HG03108 (cell line): Measurements from ENCODE around the gene PCK2.

Source experiments
- ATAC-seq: cut with Tn5 transposase; IDR thresholded peaks from one replicate; pipeline ENCODE4 v1.9.1; 2021; ENCODE audit warnings: moderate library complexity; ENCODE audit not compliant: unreplicated experiment

PCK2 gene

DNA sequence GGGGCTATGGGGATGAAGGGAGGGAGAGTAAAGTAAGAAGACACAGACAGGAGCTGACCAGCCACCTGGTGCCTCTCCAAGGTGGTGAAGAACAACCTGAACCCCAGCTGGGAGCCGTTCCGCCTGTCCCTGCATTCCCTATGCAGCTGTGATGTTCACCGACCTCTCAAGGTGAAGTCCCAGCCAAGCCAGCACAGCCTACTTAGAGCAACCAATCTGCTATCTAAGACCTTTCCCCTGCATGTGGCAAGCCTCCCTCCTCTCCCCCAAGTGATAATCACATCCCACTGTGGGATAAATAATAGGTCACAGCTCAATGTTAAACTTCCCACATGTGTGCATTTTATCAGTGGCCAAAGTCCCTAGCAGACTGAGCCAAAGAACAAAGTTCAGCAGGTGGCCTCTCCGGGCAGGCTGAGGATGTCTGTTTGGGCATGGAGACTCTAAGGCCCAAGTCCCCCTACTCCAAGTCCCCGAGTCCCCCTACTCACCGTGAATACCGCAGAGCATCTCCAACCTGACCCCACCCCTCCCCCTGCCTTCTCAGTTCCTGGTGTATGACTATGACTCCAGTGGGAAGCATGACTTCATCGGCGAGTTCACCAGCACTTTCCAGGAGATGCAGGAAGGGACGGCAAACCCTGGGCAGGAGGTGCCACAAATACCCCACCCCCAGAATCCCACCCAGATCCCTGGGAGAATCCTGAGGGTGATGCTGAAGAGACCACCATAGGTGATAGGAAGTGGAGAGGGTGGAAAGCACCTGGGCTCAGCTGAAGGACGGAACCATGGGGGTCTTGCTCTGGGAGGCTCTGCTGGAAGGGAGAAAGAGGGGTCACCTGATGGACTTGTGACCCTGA is 19.3 kb upstream of the PCK2 start:
- no peak for ATAC-seq

DNA sequence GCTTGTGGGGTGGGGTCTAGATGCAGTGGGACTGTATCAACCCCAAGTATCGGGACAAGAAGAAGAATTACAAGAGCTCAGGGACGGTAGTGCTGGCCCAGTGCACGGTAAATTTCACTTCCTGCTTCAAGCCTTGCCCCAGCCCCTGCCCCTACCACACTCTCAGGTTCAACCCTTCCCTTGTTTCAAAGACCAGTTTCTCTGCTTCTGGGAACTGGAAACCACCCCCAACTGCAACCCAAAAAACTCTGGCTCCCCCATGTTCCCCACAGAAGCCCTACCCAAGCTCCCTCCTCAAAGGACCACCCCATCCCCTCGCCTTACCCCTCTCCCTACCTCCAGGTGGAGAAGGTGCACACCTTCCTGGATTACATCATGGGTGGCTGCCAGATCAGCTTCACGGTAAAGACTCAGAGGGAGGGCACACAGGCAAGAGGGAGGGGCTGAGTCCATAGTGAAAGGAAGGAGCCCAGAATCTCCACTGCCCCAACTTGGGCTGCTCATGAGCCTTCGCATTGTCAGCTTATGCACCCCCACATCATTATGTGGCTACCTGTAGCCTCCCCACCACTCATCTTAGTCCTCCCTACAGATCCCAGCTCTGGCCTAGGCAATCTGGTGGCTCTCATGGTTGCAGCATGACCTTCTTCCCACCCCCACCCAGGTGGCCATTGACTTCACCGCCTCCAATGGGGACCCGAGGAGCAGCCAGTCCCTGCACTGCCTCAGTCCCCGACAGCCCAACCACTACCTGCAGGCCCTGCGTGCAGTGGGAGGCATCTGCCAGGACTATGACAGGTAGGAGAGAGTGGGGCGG is 18.4 kb upstream of the PCK2 start:
- ATAC-seq: no peak

DNA sequence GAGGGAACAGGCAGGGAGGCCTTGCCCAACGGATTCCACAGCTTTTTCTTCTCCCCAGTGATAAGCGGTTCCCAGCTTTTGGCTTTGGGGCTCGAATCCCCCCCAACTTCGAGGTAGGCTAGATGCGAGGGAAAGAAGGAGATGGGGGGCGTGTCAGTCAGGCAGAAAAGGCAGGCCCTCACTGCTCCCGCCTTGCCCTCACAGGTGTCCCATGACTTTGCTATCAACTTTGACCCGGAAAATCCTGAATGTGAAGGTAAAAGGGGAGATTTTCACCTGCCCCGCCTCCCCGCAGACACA is 17.9 kb upstream of the PCK2 start:
- ATAC-seq: no peak

DNA sequence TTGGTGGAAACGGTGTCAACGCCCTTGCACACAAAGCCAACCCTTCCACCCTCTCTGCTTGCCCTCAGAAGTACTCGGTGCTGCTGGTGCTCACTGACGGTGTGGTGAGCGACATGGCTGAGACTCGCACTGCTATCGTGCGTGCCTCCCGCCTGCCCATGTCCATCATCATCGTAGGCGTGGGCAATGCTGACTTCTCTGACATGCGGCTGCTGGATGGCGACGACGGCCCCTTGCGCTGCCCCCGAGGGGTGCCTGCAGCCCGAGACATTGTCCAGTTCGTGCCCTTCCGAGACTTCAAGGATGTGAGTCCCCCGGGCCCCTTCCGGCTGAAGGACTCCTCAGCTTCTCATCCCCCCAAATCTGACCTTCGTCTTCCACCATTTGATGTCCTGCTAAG is 17.0 kb upstream of the PCK2 start:
- ATAC-seq: no peak

DNA sequence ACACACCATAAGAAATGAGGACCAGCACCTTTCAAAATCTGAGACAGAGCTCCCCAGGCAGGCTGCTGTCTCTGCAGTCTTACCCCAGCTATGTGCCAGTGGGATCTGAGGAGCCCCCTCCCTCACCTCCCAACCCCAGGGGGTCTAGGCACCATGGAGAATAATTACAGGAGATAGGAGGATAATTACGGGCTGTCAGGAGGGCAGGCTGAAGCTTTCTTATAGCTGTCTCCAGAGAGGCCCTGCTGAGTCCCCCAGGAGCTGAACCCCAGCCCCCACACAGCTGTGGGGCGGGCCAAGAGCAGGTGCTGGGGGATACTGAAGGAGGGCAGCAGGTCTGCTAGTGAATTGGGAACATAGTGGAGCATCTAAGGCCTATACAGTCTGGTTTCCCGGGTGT is 16.0 kb upstream of the PCK2 start:
- ATAC-seq: no peak

DNA sequence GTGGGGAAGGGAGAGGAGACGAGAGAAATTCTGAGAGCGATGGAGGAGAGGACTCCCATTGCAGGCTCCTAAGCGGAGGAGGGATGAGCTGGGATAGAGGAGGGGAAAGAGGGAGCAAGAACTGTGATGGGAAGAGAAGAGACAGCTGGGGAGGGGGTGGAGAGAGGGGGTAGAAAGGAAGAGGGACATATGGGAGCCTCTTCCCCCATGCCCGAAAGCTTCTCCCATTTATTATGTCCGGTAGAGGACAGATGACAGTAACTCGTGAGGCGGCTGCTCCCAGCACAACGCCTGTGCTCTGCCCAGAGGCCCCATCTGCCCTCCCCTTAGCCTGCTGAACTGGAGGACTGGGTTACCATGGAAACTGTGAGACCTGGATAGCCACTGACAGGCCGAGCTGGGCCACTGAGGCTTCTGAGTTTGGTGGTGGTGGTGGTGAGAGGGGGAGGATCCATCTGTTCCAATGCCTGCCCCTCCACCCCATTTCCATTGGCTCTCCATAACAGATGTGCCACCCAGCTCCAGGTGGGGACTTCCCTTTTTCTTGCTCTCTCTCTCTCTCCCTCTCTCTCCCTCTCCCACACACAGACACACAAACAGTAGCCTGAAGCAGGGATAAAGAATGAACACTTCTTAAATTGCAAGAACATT is 14.5 kb upstream of the PCK2 start:
- no peak for ATAC-seq

DNA sequence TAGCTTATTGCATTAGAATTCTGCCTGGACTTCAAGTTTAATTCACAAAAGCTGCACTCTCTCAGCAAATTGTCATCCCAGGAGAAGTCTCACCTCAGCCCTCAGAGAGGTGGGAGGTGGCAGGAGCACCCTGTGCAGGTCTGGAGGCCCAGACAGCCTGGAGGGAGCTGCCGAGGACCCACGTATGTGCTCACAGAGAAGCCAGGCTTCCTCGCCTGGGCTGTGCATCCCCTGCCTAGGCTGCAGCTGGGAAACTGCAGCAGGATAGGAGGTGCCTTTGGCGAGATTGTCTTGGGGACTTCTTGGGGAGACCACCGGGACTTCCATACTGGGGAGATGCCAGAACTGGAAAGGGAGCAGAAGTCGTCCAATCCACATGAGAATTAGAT is 14.0 kb upstream of the PCK2 start:
- ATAC-seq: no peak

DNA sequence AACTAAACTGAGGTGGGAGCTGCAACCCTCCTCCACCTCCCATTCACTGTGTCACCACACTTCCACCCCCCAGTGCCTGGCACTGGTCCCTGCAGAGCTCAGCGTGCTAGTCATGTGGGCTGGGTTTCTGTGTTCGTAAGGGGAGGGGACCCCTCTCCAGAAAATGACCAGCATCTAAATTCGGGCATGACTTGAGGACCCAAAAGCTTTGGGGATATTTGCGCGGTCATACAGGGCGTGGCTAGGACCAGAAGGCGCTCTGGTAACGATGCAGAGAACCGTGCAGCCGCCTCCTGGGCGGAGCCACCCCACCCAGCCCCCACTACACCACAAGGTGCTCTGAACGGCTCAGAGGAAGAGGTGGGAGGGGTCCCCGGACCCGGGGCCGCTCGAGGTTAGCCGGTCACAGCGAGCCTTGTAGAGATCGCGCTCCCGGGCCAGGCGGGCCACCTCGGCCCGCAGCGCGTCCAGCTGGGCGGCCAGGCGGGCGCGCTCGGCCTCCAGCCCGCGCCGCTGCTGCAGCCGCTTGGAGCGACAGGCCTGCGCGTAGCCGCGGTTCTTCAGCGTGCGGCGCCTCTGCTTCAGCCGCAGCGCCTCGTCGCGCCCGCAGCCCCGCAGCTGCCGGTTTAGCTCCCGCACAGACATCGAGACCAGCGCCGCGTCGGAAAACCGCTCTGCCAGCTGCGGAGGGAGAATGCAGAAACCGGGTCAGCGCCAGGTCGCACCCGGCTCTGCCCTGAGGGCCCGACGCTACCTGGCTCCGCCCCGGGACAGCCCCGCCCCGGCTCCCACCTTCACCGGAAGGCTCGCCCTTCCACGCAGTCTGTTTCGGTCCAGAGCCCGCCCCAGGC is 13.0 kb upstream of the PCK2 start:
- peak; percentile 82 for ATAC-seq

DNA sequence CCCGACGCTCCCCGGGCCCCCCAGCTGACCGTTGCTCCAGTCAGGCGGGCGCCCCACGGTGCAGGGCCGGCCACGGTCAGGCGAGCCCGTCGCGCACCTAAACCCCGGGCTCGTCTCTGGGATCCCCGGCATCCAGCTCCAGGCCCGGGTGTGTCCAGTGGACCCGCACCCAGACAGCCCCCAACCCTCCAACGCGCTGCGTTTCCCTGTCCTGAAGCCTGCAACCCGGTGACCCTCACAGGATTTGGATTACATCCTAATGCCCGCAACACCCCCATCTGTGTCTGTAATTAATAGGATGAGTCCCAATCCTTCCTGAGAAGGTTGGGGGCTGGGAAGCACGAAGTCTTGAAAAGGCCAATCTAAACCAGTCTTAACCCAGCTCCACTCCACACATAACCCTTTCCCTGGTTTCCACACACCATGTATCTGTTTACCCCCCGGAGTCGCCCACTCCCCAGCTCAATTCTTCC is 12.3 kb upstream of the PCK2 start:
- ATAC-seq: no peak

DNA sequence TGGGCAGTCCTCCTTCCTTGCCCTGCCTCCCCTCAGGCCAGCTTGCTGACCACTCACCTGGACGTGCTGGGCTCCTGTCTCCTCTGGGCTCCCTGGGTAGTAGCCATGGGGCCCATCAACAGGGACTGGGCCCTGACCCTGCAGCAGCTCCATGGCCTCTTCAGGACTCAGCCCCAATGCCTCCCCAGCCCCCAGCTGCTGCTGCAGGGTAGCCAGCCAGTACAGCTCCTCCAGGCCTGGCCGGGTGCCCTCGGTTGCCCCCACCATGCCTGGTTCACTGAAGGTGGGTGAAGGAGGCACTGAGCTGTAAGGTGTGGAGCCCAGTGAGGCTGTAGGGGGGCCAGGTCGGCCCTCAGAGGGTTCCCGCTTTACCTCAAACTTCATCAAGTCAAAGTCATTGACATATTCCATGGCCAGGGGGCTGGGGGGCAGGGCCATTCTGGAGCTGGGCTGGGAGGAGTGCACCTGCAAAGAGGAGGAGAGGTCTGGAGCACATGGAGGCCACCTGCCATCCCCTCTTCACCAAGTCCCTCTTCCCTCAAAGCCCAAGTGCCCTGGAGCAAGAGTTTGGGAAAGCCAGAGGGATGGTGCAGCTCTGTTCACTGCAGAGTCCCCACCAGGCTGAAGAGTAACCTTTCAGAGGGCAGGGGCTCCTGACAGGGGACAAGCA is 11.6 kb upstream of the PCK2 start:
- no peak for ATAC-seq

DNA sequence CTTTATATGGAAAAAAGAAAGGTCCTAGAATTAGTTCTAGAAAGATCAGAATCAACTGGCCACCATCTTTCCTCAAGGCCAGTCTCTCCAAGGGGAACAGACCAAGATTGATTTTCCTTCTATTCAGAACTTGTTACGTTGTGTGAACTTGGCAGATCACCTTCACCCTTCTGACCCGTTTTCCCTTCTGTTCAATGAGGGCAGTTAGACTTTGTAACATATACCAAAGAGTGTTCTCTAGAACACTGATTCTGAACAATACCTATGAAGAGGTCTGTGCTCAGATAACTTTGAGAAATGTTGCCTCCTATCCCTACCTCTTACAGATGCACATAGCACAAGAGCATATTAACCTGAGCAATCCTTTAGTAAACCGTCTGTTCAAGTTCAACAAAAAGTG is 10.6 kb upstream of the PCK2 start:
- ATAC-seq: no peak

DNA sequence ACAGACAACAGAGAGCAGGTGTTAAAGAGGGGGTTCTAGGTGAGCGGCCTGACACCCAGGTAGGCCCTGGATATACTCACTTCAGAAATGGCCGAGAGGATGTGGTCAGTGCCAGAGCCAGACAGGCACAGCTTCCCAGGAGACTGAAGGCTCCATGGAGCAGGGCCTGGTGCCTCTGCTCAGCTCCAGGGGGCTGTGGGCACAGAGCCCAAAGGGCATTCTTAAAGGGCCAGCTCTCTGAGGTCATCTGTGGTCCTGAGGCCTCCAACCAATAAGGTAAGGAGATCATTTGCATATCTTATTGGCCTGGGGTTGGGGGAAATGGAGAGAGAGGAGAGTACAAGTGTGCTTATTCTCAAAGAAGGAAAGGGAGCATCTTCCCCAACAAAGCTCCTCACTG is 9.7 kb upstream of the PCK2 start:
- ATAC-seq: no peak

DNA sequence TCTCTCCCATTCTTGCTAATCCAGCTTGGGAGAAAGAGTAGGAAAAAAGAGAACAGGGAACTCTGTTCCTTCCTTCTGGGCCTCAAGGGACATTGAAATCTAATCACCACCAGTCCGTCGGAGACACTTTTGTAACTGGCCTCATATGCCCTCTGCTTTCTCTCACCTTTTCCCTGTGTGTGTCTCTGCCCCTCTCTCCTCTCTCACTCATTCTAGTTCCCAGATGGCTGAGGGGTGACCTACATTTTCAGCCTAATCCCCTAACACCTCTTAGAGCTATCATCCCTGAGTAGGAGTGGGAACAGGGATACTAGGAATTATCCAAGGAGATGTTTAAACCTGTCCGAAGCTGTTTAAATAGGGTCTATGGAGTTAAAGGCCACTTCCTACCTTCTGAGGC is 8.9 kb upstream of the PCK2 start:
- no peak for ATAC-seq

DNA sequence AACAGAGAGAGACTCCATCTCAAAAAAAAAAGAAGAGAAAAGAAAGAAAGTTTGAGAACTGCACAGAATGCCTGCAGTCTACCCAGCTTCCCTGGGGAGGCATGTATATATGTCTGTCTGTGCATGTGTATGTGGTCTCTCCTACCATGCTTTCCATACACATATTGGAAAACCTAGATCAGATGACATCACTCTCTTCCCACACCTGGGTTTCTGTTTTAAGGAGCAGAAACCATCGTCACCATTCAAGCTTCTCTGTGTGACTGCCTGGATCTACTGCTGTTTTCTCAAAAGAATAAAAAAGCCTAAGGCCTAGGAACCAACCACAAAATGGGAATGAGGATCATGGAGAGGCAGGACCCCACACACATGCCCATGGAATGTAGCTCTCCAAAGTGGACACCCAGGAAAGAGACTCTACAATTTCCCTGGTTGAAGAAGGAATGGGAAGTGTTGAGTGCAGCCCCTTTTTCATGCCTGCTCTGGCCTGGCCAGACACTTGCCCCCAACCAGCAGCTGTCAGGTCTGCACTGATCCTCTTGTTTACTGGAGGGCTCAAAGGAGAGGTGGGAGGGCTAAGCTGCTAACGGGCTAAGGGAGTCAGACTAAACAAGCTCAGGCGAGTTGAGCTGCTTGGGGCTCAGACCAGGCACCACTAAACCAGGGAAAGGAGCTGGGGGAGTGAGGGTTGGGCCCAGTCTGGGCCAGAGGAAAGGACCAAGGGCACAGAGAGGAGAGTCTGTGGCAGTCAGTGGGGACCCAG is 7.7 kb upstream of the PCK2 start:
- ATAC-seq: no peak

DNA sequence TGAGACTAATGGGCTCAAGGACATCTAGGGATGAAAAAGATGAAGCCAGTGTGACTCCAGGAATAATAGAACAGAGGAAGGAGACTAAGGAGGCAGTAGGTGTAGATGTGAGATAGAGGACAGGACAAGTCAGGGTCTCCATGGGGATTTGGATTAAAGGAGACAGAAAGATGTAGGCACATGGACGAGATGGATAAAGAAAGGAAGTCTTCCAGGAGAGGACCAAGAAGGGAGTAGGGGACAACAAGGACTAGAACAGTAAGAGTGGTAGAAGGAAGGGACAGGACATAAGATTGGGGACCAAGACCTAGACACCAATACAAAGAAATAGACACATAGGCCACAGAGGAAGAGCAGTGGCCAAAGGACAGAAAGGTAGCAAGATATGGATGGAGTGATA is 7.1 kb upstream of the PCK2 start:
- ATAC-seq: no peak

DNA sequence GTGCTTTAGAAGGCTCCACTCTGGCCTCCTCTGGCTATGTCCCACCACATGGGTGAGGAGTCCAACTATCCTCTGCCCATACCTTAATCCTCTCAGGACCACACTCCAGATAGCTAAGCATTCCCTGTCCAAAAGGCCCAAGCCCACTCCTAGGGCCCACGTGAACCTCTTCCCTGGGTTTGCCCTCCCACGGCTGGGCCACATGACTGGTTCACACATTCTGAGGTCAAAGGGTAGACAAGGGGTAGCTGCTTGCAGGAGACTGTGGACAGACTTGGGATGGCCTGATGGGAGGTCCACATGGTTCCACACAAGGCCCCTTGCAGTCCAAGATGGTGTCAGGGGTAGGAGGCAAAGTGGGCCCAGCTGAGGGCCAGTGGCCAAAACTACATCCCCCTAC is 6.0 kb upstream of the PCK2 start:
- ATAC-seq: no peak

DNA sequence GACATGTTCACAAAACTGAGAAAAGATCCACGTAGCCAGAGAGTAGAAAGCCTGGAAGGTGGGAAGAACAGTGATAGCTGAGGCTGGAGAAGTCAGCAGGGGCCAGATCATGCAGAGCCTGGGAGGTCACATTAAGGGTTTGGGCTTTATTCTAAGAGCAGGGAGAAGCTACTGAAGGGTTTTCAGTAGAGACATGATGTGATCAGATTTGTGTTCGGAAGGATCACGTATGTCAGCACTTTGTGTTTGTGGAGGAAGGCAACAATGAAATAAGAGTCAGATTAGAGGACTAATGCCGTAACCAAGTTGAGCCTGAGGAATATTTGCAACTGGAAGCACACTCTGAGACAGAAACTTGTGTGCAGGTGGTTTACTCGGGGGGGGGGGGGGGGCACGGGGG is 4.2 kb upstream of the PCK2 start:
- ATAC-seq: no peak

DNA sequence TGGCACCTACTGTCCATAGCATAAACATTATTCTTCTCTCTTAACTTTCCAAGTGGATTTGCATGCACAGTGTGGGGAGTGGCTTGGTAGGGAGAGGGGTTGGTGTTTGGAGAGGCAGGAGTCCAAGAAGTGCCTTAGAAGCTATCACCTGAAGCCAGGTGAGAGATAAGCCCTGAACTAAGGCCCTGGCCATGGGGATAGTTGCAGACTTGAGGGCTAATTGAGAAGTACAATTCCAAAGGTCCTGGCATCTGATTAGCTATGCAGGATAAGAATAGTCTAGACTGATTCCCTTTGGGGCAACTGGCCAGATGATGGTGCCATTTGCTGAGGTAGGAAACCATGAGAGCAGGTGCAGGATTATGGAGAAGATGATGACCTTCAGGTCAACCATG is 2.0 kb upstream of the PCK2 start:
- ATAC-seq: no peak

DNA sequence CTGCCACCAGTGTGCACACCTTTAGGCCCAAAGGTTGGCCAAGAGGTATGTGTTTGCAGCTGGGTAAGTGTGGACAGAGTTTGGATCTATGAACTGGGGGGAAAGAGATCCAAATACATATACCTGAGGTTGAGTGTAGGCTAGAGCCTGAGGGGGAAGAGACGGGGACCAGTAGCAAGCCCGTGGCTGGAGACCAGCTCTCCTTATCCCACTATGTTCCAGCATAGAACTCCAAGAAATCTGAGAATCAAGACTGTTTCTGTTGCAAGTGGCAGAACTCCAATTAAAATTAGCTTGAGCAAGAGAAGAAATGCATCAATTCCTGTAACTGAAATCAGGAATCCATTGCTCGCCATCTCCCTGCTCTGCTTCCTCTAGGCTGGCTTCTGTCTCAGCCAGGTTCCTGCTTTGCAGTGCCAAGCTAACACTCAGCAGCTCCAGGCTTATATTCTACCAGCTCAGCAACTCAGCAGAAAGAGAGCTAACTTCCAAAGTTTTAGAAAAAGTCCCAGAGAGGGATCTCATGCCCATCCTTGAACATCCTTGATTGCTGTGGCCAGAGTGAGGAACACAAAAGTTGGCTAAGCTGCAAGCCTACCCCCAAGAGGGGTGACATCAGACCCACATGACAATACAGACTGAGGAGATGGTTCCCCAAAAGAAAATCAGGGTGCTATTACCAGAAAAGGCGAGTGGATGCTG is 1.5 kb upstream of the PCK2 start:
- no peak for ATAC-seq
